Measurements from ENCODE around the gene SLC6A8.
A peak's percentile ranks its signal among the peaks of the same experiment; 100 is the strongest.

SLC6A8 gene

DNA sequence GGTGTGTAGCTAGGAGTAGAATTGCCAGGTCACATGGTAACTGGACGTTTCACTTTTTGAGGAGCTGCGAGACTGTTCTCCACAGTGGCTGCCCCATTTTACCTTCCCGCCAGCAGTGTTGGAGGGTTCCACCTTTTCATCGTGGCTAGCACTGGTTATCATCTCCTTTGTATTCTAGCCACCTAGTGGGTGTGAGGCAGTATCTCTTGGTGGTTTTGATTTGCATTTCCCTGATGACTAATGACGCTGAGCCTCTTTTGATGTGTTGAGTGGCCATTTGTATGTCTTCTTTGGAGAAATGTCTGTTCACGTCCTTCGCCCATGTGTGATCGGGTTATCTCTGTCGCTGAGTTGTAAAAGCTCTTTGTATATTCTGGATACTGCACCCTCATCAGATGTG is 47.5 kb downstream of the SLC6A8 start:
- H3K4me3 Mint-ChIP-seq = no peak overlapping the region
- peaks cover 6% of the 10 kb centered on the region for H3K27me3 Mint-ChIP-seq (ENCODE audit: low read depth, poor library complexity)
- H3K27ac Mint-ChIP-seq = no peak overlapping the region
- peaks cover 70% of the 10 kb centered on the region for H3K9me3 Mint-ChIP-seq
- peaks cover 32% of the 10 kb centered on the region for H3K36me3 Mint-ChIP-seq (ENCODE audit: low read depth)
- TF ChIP-seq, protein P1, sequence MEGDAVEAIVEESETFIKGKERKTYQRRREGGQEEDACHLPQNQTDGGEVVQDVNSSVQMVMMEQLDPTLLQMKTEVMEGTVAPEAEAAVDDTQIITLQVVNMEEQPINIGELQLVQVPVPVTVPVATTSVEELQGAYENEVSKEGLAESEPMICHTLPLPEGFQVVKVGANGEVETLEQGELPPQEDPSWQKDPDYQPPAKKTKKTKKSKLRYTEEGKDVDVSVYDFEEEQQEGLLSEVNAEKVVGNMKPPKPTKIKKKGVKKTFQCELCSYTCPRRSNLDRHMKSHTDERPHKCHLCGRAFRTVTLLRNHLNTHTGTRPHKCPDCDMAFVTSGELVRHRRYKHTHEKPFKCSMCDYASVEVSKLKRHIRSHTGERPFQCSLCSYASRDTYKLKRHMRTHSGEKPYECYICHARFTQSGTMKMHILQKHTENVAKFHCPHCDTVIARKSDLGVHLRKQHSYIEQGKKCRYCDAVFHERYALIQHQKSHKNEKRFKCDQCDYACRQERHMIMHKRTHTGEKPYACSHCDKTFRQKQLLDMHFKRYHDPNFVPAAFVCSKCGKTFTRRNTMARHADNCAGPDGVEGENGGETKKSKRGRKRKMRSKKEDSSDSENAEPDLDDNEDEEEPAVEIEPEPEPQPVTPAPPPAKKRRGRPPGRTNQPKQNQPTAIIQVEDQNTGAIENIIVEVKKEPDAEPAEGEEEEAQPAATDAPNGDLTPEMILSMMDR (IDR thresholded peaks at IDR 0.05) = no peak
- H3K4me1 Mint-ChIP-seq = peaks cover 17% of the 10 kb centered on the region
- no peak for DNase-seq

DNA sequence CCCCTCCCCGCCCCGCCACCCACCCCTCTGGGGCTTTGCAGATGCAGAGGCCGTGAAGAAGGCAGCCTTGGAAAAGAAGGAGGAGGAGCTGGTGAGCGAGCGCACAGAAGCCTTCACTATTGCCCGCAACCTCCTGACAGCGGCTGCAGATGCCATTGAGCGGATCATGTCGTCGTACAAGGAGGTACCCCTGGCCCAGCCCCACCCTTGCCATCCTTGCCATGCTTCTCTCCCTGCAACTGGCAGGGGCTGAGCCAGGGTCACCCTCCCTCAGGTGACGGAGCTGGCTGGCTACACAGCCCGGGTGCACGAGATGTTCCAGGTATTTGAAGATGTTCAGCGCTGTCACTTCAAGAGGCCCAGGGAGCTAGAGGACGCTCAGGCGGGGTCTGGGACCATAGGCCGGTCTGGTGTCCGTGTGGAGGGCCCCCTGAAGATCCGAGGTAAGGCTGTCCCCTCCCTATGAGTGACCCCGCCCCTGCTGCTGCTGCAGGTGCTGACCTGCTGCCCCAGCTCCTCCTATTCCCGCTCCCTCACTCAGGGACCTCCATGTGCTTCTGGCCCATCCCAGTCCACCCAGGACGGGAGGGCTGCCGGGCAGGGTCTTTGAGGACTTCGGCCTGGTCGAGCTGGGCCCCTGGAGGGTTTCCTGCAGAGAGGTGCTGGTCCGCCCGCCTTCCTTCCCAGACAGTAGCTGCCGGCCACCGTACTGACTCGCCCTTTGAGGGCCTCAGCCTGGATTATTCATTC is 48.5 kb downstream of the SLC6A8 start:
- no peak overlapping the region for H3K27ac Mint-ChIP-seq
- peaks cover 65% of the 10 kb centered on the region for H3K9me3 Mint-ChIP-seq
- TF ChIP-seq, protein P1 (IDR thresholded peaks at IDR 0.05) = no peak
- H3K36me3 Mint-ChIP-seq (ENCODE audit: low read depth) = peaks cover 23% of the 10 kb centered on the region
- H3K4me1 Mint-ChIP-seq = peaks cover 21% of the 10 kb centered on the region
- no peak overlapping the region for H3K4me3 Mint-ChIP-seq
- H3K27me3 Mint-ChIP-seq (ENCODE audit: low read depth, poor library complexity) = peaks cover 6% of the 10 kb centered on the region
- no peak for DNase-seq

DNA sequence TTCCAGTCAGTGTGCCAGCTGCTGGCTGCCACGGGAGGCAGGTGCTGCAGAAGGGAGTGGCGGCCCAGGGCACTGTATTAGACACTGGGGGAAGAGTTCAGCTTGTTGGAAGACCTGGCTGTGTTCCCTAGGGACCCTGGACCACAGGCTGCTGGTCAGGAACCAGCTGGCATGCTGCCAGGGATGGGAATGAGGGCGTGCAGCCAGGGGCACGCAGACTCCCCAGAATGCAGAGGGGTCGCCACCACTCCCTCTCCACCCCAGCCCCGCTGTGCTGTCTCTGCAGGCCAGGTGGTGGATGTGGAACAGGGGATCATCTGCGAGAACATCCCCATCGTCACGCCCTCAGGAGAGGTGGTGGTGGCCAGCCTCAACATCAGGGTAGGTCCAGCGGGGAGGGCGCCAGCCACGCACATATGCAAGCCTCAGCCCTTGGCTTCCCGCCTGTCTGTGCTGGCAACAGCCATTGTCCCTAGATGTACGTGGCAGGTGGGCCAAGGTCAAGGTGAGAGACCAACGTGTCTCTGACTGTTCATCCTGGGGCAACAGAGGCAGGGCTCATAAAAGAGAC is 49.2 kb downstream of the SLC6A8 start:
- peaks cover 16% of the 10 kb centered on the region for H3K36me3 Mint-ChIP-seq (ENCODE audit: low read depth)
- peaks cover 59% of the 10 kb centered on the region for H3K9me3 Mint-ChIP-seq
- no peak overlapping the region for H3K4me3 Mint-ChIP-seq

DNA sequence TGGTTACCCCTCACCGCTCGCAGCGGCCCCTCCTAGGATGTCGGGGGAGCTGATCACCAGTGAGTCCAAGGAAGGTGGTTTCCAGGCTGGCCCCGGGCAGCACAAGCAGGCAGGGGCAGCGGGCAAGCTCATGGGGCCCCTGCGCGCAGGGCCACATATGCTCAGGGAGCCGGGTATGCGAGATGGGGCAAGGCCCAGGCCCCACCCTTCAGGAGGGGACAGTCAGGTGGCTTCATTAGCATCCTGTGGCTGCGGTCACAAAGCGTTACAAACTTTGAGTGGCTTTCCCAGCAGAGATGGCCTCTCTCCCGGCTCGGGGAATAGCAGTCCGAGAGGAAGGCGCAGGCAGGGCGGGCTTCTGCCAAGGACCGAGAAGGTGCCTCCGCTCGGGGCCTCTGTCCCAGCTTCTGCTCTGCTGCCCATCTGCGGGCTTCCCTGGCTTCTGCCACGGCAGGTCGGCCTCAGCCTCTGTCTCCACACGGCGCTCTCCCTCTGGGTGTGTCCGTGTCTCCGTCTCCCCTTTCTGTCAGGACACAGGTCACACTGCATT is 50.4 kb downstream of the SLC6A8 start:
- H3K36me3 Mint-ChIP-seq (ENCODE audit: low read depth) = peaks cover 11% of the 10 kb centered on the region
- H3K27me3 Mint-ChIP-seq (ENCODE audit: low read depth, poor library complexity) = peaks cover 6% of the 10 kb centered on the region
- TF ChIP-seq, protein P1 (IDR thresholded peaks at IDR 0.05) = no peak
- DNase-seq = no peak
- H3K4me1 Mint-ChIP-seq = peaks cover 28% of the 10 kb centered on the region
- H3K27ac Mint-ChIP-seq = peak overlapping the region; percentile 87
- peaks cover 55% of the 10 kb centered on the region for H3K9me3 Mint-ChIP-seq
- no peak overlapping the region for H3K4me3 Mint-ChIP-seq

More for the DNA sequence above, 49.2 kb downstream of the SLC6A8 start:
- TF ChIP-seq, protein P1 (IDR thresholded peaks at IDR 0.05) = no peak
- no peak for DNase-seq
- Mint-ChIP-seq H3K27me3 (ENCODE audit: low read depth, poor library complexity) (peaks cover 6% of the 10 kb centered on the region), H3K27ac (no peak overlapping the region), H3K4me1 (peaks cover 22% of the 10 kb centered on the region)

DNA sequence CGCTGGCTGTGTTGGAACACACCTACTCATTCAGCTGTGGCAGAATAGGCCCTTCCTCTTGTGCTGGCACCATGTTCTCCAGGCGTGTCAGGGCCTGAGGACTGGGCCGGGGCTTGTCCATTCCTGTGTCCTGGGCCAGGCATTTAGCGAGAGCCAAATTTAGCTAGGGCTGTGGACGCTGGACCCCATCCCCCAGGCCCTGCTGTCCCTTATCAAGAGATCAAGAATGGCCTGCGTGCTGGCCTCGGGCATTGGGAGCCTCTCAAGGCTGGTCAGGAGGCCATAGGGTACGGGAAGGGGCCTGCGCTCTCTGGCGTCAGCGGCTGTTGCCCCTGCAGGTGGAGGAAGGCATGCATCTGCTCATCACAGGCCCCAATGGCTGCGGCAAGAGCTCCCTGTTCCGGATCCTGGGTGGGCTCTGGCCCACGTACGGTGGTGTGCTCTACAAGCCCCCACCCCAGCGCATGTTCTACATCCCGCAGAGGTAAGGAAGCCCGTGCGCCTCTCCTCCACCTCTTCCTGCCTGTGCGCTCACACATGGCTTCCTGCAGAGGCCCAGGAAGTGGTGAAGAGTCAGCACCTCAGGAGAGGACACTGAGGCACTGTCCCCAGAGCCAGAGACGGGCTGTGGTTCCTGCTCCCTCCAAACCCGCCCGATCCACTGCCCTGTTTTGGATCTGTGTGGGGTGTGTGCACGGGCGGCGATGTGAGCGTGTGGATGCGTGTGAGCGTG is 52.2 kb downstream of the SLC6A8 start:
- H3K9me3 Mint-ChIP-seq = peaks cover 44% of the 10 kb centered on the region
- peaks cover 6% of the 10 kb centered on the region for H3K27me3 Mint-ChIP-seq (ENCODE audit: low read depth, poor library complexity)
- no peak for DNase-seq
- no peak overlapping the region for H3K27ac Mint-ChIP-seq
- peaks cover 31% of the 10 kb centered on the region for H3K4me1 Mint-ChIP-seq
- no peak overlapping the region for H3K4me3 Mint-ChIP-seq
- H3K36me3 Mint-ChIP-seq (ENCODE audit: low read depth) = peaks cover 7% of the 10 kb centered on the region
- TF ChIP-seq, protein P1 (IDR thresholded peaks at IDR 0.05) = no peak

Data from nephron progenitor cell (in vitro differentiated cells).